Keratinocyte (primary cell): Measurements from ENCODE around the gene LYZL1. TPM values are rescaled to one million over a fixed set of nuclear protein-coding genes. Genes with fewer than 3 reads are reported as not detected.

Experiments used
- DNase-seq: peaks from one replicate; pipeline ENCODE4 v3.0.0-alpha.2; 2011; ENCODE audit warnings: low read depth, missing footprints, low spot score
- FAIRE-seq: peaks from 2 replicates; lab custom pipeline; 2011; peaks lifted over from hg19 to GRCh38; lab: Jason Lieb, UNC
- H2AFZ ChIP-seq: 2 replicates; pipeline ENCODE4 v1.6.0; 2012; ENCODE audit warnings: low read length, control low read depth, inconsistent platforms; ENCODE audit not compliant: control insufficient read depth
- H3K27ac ChIP-seq: 2 replicates; pipeline ENCODE4 v1.5.1; 2011; ENCODE audit warnings: low read length; ENCODE audit not compliant: control insufficient read depth, insufficient read depth
- H3K27me3 ChIP-seq: 3 replicates; pipeline ENCODE4 v1.6.0; 2011; ENCODE audit warnings: low read length; ENCODE audit not compliant: control insufficient read depth, insufficient read depth; ENCODE audit errors: extremely low read depth
- H3K36me3 ChIP-seq, 2 experiments: 2 replicates in 1 of 2; 3 replicates in 1 of 2; pipeline ENCODE4 v1.5.1; 2011; ENCODE audit warnings: low read length in 2 of 2, mild to moderate bottlenecking in 1 of 2; ENCODE audit not compliant: control insufficient read depth in 2 of 2, insufficient read depth in 2 of 2; ENCODE audit errors: extremely low read depth in 1 of 2
- H3K4me1 ChIP-seq: 3 replicates; pipeline ENCODE4 v1.5.1; 2011; ENCODE audit warnings: low read length; ENCODE audit not compliant: control insufficient read depth, insufficient read depth; ENCODE audit errors: extremely low read depth
- H3K4me2 ChIP-seq: 3 replicates; pipeline ENCODE4 v1.6.0; 2011; ENCODE audit warnings: low read depth, low read length; ENCODE audit not compliant: control insufficient read depth, insufficient read depth; ENCODE audit errors: extremely low read depth
- H3K4me3 ChIP-seq, 3 experiments: fragments of 200-600 bp in 1 of 3; sonication (generic) in 1 of 3; 2 replicates in 2 of 3; 3 replicates in 1 of 3; pipeline ENCODE4 v1.5.1; 2011 to 2016; ENCODE audit warnings: low read length in 3 of 3, mild to moderate bottlenecking in 3 of 3, control low read depth in 2 of 3, inconsistent platforms in 1 of 3, low read depth in 1 of 3, mixed read lengths in 1 of 3, mixed run types in 1 of 3, moderate library complexity in 1 of 3; ENCODE audit not compliant: control insufficient read depth in 2 of 3, insufficient read depth in 2 of 3; ENCODE audit errors: extremely low read depth in 1 of 3
- H3K79me2 ChIP-seq: 2 replicates; pipeline ENCODE4 v1.6.0; 2012; ENCODE audit warnings: low read length; ENCODE audit not compliant: control insufficient read depth, insufficient read depth
- H3K9ac ChIP-seq: 3 replicates; pipeline ENCODE4 v1.6.0; 2011; ENCODE audit warnings: low read length; ENCODE audit not compliant: control insufficient read depth, insufficient read depth; ENCODE audit errors: extremely low read depth
- H3K9me1 ChIP-seq: 3 replicates; pipeline ENCODE4 v1.6.0; 2011; ENCODE audit warnings: low read length; ENCODE audit not compliant: control insufficient read depth, insufficient read depth; ENCODE audit errors: extremely low read depth
- H3K9me3 ChIP-seq: 2 replicates; pipeline ENCODE4 v1.5.1; 2012; ENCODE audit warnings: low read depth, low read length; ENCODE audit not compliant: control insufficient read depth
- H4K20me1 ChIP-seq: 3 replicates; pipeline ENCODE4 v1.6.0; 2011; ENCODE audit warnings: low read length; ENCODE audit not compliant: control insufficient read depth, insufficient read depth; ENCODE audit errors: extremely low read depth
- CTCF ChIP-seq, 3 experiments: IDR thresholded peaks in 1 of 3; conservative IDR thresholded peaks in 1 of 3; optimal IDR thresholded peaks in 1 of 3; 2 replicates in 2 of 3; 3 replicates in 1 of 3; pipeline versions ENCODE3 to v1.5.1; 2011; ENCODE audit warnings: low read length in 3 of 3, mild to moderate bottlenecking in 3 of 3, moderate library complexity in 2 of 3, control low read depth in 1 of 3, inconsistent platforms in 1 of 3; ENCODE audit not compliant: insufficient read depth in 2 of 3; ENCODE audit errors: extremely low read depth in 1 of 3
- EZH2 ChIP-seq: IDR thresholded peaks from one replicate; pipeline ENCODE4 v1.6.1; 2012; ENCODE audit warnings: inconsistent platforms, mild to moderate bottlenecking, low read length, moderate library complexity
- dilution Hi-C: fragments of 300-500 bp; cut with MboI; formaldehyde crosslinking; loops from one replicate; pipeline ENCODE4 v1.7.0; 2020; ENCODE audit warnings: low sequenced_read_pairs; ENCODE audit not compliant: extremely low pct_ligation_motif_present
- polyA plus RNA-seq, 5 experiments: library from polyadenylated mRNA; depleted of rRNA in 3 of 5; stranded (reverse) in 3 of 5; stranded (forward) in 1 of 5; unstranded in 1 of 5; fragments of >200 nt; gene quantifications; 1 replicate in 1 of 5; 2 replicates in 3 of 5; 3 replicates in 1 of 5; pipeline versions ENCODE4 v1.2.1 to v1.2.3, GENCODE V29; 2011 to 2012; ENCODE audit warnings: missing spikeins in 2 of 5, low read depth in 1 of 5, low replicate concordance in 1 of 5

Gene LYZL1
- polyA plus RNA-seq, 1 donor (not counting 4 experiments of a cell fraction or from before 2014, with no cell fraction given): not detected

GRCh38 chr10:29265210-29265768 is 23.6 kb upstream of the LYZL1 start:
- Histone ChIP-seq H3K79me2 (no peaks in the 10 kb centered on the region), H2AFZ (no peak overlapping the region), H3K27me3 (no peaks in the 10 kb centered on the region), H4K20me1 (no peaks in the 10 kb centered on the region), H3K9me3 (no peaks in the 10 kb centered on the region), H3K36me3 (no peaks in the 10 kb centered on the region), H3K4me1 (no peaks in the 10 kb centered on the region), H3K27ac (no peak overlapping the region), H3K9me1 (no peaks in the 10 kb centered on the region), H3K9ac (no peak overlapping the region), H3K4me2 (no peak overlapping the region), H3K4me3 (no peak overlapping the region)
- FAIRE-seq (no peak), DNase-seq (no peak)
- dilution Hi-C loops: no loop called here
- TF ChIP-seq CTCF (optimal IDR thresholded peaks at IDR 0.05 in 1 of 3, IDR thresholded peaks at IDR 0.05 in 1 of 3, conservative IDR thresholded peaks at IDR 0.05 in 1 of 3; ENCODE audit: extremely low read depth in 1 of 3, insufficient read depth in 2 of 3, low read length in 3 of 3) (no peak), EZH2 (no peak)

- no peak for DNase-seq
- H3K4me1 ChIP-seq: no peaks in the 10 kb centered on the region
- H3K9ac ChIP-seq: no peak overlapping the region
- H3K27ac ChIP-seq: no peak overlapping the region
- FAIRE-seq: no peak
- no peaks in the 10 kb centered on the region for H3K36me3 ChIP-seq
- no peak overlapping the region for H2AFZ ChIP-seq
- no peaks in the 10 kb centered on the region for H4K20me1 ChIP-seq
- H3K9me3 ChIP-seq: no peaks in the 10 kb centered on the region
- dilution Hi-C loops: no loop called here
- no peaks in the 10 kb centered on the region for H3K79me2 ChIP-seq
- TF ChIP-seq CTCF (optimal IDR thresholded peaks at IDR 0.05 in 1 of 3, IDR thresholded peaks at IDR 0.05 in 1 of 3, conservative IDR thresholded peaks at IDR 0.05 in 1 of 3; ENCODE audit: extremely low read depth in 1 of 3, insufficient read depth in 2 of 3, low read length in 3 of 3) (no peak), EZH2 (no peak)
- no peaks in the 10 kb centered on the region for H3K9me1 ChIP-seq
- H3K27me3 ChIP-seq: no peaks in the 10 kb centered on the region
- H3K4me3 ChIP-seq: no peak overlapping the region
- no peak overlapping the region for H3K4me2 ChIP-seq
Observed at GRCh38 chr10:29266641-29267040, 22.2 kb upstream of the LYZL1 start.
